ENCODE data around the gene SPNS3.

GRCh38 chr17:4490109-4490591 is 56.4 kb downstream of the SPNS3 start:
- TF ChIP-seq LARP7 (IDR thresholded peaks at IDR 0.05) (no peak), ELK3 (CRISPR knock-in tag; IDR thresholded peaks at IDR 0.05) (no peak), FOXK1 (CRISPR knock-in tag; IDR thresholded peaks at IDR 0.05; ENCODE audit: borderline replicate concordance) (no peak), ETV6 (IDR thresholded peaks at IDR 0.05; ENCODE audit: borderline replicate concordance in 1 of 2, low read depth in 2 of 2, low read length in 1 of 2) (no peak), ETV6 (CRISPR knock-in tag; IDR thresholded peaks at IDR 0.05; ENCODE audit: borderline replicate concordance) (no peak), TBL1XR1 (IDR thresholded peaks at IDR 0.05; ENCODE audit: low read length in 2 of 2) (no peak), CHD7 (IDR thresholded peaks at IDR 0.05; ENCODE audit: low read depth, low read length) (no peak), ZNF785 (CRISPR knock-in tag; IDR thresholded peaks at IDR 0.05) (no peak), CEBPB (tag; IDR thresholded peaks at IDR 0.05) (no peak), CTCF (IDR thresholded peaks at IDR 0.05 in 2 of 3, conservative IDR thresholded peaks at IDR 0.05 in 1 of 3; ENCODE audit: insufficient read depth in 2 of 3, low read depth in 1 of 3, low read length in 3 of 3) (no peak), KDM5B (IDR thresholded peaks at IDR 0.05; ENCODE audit: insufficient replicate concordance, low read depth, low read length) (no peak), HMG20B (CRISPR knock-in tag; IDR thresholded peaks at IDR 0.05) (no peak), NFYB (IDR thresholded peaks at IDR 0.05; ENCODE audit: extremely low read depth, insufficient read length) (no peak)

Measured in K562 (cell line).